Suprapubic skin (tissue), 4 donors: ENCODE data around the gene SUGCT.

Source experiments
- CTCF ChIP-seq, 2 donors: fragments of 200-600 bp in 1 of 2; fragments of 450-650 bp in 1 of 2; sonication (generic) in 1 of 2; IDR thresholded peaks; one replicate each; pipeline ENCODE4 v1.5.1; 2016 to 2019; ENCODE audit warnings: antibody characterized with exemption in 2 of 2, mild to moderate bottlenecking in 1 of 2, moderate library complexity in 1 of 2
- EP300 ChIP-seq: sonication (generic); formaldehyde crosslinking; IDR thresholded peaks from one replicate; pipeline ENCODE4 v1.6.1; 2017; ENCODE audit warnings: antibody characterized with exemption
- POLR2A ChIP-seq, 2 donors: fragments of 450-650 bp; IDR thresholded peaks; one replicate each; pipeline ENCODE4 v1.6.1; 2017; ENCODE audit warnings: antibody characterized with exemption in 2 of 2, mild to moderate bottlenecking in 2 of 2, moderate library complexity in 2 of 2
- POLR2AphosphoS5 ChIP-seq, 3 donors: sonication (generic); formaldehyde crosslinking; IDR thresholded peaks; one replicate each; pipeline ENCODE4 v1.6.1; 2017; ENCODE audit warnings: antibody characterized with exemption in 3 of 3

GRCh38 chr7:40622941-40623501 lies 488.2 kb downstream of the SUGCT start:
- TF ChIP-seq CTCF (IDR thresholded peaks at IDR 0.05) (no peak), POLR2A (IDR thresholded peaks at IDR 0.05) (no peak), EP300 (no peak), POLR2AphosphoS5 (IDR thresholded peaks at IDR 0.05) (no peak)
